HG03196 (cell line): ENCODE results near the gene CASZ1.

Source experiments
- ATAC-seq: cut with Tn5 transposase; IDR thresholded peaks from one replicate; pipeline ENCODE4 v1.9.1; 2021; ENCODE audit not compliant: unreplicated experiment

Gene CASZ1

DNA sequence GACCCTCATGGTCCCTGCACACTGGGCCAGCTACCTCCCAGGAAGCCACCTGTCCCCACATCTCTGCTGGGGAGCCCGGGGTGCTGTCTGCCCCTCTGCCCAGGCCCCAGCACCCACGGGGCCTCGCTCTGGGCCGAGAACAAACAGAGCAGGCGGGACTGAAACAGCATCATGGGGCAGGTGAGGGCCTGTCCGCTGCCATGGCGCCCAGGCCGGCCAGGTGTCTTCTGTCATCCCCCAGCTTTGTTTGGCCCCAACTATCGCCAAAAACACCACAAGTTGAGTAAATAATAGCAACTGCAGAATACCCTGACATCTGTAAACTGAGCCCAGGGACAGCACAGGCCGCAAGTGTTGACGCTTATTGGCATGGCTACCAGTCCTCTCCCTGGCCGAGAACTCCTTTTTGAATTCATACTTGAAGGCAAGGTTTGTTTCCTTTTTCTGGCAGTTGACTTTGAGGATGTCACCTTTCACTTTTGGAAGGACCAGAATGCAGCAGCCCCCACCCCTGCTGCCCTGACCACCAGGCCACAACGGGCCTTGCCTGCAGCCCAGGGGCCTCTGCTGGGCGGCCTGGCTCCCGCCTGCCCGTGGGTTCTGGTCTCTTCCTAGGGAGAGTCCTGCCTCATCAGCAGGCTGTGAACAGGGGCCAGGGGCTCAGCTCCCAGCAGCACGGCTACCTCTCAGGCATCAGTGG, 152.7 kb downstream of the CASZ1 start:
- no peak for ATAC-seq

DNA sequence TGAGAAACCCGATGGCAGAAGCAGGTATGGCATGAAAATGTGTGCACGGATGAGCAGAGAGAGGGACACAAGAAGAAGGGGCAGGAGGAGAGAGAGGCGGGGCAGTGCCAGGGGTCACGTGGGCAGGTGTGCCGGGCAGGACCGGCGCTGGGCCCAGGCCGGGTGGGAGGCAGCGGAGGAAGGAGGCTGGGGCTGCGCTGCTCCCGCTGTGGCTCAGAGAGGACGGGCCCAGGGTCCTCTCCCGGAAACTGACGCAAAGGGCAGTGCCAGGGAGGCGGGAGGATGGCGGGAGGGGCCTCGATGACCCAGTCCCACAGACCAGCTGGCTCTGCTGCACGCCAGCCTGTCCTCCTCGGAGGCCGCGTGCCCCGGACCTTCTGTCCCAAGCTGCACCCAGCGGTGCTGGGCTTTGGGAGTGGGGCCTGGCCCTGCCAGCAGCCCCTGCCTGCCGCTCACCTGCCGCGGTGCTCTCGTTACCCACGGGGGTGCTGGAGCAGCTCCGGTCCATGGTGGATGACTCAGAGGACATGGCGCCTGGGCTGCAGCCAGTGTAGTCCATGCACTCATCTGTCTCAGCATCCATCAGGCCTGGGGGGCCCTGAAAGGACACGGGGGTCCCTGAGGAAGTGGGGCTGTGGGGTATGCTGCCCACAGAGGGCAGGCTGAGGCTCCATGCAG, 153.9 kb downstream of the CASZ1 start:
- ATAC-seq: no peak

DNA sequence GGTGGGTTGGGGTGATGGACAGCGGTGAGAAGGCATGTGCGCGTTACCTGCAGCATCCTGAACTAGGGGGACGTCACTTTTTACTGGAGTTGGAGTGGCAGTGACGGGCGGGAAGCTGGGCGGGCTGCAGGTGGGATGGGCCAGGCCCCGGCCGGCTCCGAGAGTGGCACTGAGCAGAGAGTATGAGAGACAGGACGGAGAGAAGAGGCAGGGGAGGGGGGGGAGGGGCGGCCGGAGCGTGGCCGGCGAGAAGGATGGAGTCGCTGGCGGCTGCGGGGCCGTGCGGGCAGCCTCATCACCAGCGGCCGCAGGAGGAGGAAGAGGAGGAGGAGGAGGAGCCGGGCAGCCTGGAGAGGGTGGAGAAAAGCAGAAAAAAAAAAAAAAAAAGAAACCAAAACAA, 154.5 kb downstream of the CASZ1 start:
- ATAC-seq: no peak

DNA sequence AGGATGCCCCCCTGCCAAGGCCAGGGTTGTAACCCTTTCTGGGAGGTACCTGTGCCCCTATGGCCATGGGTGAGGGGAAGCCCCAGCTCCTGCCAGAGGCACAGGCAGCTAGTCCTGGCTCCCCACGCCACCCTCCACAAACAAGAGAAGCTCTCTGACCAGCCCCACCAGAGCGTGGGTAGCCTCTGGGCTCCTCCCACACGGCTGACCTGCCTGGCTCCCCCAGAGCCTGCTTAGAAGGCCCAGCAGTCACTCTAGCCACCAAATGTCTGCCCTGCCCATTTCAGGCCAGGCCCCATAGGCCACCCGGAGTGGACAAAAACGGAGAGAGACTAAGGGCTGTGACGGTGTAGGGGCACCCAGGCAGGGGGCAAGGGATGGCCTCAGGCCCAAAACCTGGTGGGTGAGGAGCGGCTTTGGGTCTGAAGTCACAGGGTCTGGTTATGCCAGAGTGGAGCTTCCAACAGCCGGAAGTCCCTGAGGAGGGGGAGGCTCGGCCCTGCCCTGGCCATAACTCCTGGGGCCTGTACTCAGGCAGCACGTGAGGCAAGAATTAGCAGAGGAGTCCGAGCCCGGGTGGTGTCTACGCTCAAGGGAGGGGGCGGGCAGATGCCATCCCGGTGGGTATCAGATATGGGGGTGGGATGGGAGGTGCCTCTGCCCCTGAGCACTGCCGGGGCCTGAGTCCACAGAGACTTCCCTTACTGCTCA, 155.4 kb downstream of the CASZ1 start:
- no peak for ATAC-seq

DNA sequence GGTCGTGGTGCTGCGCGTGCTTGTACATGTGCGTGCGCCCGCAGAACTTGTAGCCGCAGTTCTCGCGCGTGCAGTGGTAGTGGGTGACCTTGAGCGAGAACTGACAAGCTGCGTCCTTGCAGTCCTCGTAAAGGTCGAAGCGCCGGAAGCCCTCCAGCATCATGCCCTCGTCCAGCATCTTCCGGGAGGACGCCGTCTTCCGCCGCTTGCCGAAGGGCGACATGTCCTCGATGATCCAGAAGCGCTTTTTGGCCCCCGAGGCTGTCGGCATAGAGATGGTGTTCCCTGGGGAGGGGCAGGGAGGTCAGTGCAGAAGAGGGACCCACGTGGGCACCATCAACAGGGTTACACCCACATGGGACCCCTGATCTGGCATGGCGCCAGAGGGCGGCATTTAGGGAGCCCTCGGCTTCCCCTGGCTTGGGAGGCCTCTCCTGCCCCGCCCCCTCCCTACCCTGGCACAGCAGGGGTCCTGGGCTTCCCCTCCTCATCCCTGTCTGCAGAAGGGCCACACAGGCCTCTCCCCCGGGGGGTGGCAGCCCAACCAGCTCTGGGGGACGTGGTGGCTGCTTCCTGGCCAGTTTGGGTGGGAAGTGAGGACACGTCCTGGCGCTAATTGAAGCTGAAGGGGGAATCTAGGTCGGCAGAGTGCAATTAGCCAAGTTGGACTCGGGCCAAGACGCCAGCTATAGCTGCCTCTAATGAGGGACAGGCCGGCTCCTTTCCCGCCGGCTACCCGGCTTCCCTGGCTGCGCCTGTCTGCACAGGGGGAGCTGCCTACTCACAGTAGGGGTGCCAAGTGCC, 156.5 kb downstream of the CASZ1 start:
- no peak for ATAC-seq

DNA sequence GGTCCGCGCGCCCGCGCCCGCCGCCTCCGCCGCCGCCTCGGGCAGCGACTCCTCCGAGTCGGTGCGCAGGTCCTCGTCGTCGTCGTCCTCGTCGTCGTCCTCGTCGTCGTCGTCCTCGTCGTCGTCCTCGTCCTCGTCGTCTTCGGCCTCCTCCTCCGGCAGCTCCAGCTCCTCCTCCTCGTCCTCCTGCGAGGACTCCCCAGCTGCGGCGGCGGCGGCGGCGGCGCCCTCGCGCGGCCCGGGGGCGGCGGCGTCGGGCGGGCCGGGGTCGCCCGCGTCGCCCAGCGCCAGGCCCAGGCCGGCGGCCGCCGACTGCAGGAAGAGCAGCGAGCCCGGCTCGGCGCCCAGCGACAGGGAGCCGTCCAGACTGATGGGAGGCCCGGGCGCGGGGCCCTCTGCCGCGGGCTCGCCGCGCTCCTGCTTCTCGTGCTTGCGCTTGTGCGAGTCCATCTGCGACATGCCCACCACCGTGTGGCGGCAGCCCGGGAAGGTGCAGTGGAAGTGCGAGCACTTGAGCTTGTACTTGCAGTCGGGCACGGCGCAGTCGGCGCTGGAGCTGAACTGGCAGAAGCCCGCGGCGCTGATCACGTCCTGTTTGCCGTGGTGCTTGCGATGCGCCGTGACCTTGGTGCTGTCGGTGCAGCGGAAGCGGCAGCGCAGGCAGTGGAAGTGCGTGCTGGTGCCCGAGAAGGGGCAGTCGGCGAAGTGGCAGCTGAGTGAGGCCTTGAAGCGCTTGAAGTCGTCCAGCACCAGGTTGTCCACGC, 157.3 kb downstream of the CASZ1 start:
- no peak for ATAC-seq

DNA sequence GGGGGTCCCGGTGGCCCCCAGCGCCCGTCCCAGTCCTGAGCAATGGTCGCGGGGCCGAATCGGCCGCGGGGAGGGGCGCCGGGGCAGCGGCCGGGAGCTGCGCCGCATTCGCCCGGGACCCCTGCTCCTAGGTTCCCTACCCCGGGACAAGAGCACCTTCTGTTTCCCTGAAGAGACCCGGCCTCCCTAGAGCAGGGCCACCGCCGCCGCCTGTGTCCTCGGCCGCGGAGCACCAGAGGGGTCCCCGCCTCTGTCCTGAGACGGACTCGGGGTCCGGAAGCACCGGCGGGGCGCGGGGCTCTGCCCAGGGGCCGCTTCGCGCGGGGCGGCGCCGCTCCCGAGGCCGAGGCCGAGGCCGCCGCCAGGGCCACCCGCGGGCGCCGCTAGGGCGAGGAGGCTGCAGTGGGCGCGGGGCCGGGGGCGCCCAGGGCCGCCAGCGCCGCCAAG, 157.9 kb downstream of the CASZ1 start:
- no peak for ATAC-seq

DNA sequence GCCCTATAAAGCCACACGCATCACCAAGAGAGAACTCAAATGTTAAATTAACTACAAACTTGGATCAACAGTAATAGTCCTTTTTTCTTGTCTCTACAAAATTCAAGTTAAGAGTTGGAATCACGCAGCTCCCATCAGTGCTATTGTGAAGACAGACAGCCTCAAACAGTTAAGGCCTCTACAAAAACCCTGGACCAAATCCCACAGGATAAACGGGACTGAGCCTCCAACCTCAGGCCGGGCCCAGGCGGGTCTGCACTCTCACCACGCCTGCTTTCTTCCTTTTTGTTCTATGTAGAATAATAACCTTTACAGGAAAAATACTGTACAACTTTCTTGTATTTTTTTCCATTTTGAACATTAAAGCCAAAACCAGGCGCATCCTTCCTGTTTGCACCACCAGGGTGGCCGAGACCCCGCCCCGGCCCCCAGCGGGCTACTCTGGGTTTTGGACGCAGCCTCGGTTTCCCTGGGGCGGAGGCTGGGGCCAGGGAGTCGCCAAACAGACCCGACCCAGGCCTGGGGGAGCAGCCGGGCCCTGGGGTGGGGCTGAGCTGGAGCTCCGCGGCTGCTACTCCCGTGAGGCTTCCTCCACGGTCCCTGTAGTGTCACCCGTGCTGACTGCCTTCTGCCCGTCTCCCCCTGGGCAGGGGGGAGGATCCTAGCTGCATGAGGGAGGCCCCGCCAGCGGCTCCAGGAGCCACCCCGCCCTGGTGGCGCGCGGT, 158.4 kb downstream of the CASZ1 start:
- no peak for ATAC-seq

DNA sequence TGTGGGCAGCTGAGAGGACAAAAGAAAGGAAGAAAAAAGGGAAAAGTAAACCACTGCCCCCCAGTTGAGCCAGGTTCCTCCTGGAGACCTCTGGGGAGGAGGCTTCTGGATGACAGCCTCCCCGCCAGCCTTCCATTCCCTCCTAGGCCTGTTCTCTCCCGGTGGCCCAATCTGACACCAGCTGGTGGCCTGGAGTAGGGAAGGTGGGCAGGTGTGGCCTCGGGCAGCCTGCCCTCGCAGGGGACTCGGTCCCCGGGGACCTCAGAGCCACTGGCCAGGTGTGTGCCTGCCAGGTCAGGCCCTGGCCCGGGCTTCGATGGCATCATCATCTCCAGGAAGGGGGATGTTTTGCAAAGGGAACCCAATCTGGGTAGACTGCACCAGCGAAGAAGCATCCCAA, 159.0 kb downstream of the CASZ1 start:
- ATAC-seq: no peak

DNA sequence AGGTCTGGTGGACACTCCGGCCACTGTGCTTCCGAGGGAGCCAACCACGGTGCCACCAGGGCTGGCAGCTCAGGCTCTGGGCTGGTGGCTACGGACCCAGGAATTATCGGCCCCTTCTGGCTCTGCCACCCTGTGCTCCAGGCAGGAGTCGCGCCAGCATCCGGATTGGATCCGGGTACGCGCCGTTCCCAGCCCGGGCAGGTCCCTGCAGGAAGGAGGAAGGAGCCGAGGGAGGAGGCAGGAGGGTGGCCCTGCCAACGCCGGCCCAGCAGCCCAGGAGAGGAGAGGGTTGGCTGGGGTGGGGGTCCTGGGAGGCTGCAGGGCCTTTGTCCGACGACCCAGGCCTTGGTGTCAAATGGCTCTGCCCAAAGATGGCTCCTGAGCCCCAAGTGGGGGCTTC, 160.5 kb downstream of the CASZ1 start:
- no peak for ATAC-seq

DNA sequence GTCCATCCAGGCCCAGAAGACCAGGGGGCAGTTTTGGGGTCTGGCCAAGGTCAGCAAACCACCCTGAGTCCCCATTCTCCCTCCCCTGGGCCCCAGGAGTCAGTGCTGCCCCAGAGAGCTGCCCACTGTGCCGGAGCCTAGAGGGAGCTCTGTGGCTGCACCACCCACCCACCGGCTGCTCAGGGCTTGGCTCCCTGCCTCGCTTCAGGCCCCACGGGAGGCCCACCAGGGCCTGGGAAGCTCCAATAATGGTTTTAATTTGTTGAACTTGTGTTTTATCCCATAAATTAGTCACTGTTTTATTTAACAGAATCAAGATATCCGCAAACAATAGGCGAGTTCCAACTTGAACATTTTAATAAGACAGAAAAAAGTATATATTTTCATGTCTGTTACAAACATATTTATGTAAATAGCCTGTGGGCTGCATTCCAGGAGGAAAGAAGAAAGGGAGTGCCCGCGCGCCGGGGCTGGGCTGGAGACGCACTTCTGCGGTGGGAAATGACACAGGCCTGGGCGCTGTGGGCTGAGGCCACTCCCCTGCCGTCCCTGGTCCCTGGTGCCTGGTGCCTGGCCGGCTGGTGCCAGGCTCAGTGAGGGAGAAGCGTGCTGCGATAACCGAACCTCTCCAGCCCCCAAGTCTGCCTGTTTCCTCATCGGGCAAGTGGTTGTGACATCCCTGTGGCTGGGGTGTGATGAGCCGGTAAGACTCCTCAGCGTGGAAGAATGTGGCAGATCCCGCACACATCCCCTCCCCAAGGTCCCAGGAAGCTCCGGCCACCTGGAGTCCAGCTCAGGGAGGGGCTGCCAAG, 161.2 kb downstream of the CASZ1 start:
- ATAC-seq: no peak

DNA sequence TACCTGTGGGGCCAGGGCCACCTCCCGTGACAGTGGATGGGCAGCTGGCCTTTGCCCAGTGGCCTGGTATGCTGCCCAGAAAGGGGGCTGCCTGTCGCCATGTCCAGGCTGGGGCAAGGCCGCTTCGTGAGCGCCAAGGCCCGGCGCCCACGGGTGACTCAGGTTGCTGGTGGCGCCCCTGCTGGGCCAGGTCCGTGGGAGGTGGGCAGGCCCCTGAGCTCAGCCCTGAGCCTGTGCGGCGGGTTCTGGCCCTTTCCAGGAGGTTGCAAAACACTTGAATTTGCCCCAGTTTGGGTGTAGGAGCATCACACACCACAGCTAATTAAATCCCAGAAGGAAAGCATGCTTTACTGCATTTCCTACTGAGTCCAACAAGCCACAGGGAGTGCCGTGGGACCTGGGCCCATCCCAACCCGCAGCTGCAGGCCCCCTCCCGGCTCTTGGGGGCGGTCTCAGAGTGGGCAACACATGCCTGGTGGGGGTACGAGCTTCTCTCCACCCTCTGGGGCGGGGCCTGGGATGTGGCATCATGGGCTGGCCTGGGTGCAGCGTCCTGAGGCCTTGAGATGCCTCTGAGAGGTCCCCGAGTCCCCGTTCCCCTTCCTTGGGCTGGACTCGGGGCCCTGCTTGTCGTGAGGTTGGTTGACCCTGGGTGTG, 161.9 kb downstream of the CASZ1 start:
- no peak for ATAC-seq

DNA sequence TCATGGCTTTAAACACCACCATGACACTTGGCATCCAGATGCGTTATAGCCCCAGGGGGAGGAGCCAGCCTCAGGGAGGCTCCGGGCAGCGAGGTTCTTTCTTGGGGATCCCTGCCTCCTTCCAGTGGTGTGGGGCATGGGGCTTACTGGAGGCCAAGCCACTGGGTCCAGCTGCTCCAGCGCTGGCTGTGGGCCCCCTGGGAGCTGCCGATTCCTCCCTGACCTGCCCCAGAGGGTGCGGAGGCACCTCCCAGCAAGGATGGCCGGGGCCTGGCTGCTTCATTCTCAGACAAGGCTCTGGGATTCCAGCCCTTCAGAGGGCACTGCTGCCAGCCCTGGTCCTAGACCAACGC, 162.4 kb downstream of the CASZ1 start:
- no peak for ATAC-seq

DNA sequence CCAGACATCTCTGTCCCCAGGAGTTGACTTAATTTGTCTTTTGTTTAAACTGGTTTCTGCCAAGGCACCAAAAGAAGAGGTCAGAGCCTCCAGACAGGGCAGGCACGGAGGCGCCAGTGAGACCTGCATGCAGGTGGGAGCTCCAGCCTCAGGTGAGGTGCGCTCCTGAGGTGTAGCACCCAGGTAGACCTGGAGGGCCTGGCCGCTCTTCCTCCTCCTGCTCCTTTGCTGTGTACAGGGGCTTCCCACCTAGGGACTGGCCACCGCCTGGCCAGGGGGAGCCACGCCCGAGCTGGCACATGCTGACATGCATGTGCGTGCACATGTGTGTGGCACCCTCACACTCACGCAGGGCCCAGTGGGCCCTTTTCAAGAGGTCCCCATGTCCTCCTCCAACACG, 163.0 kb downstream of the CASZ1 start:
- ATAC-seq: no peak

DNA sequence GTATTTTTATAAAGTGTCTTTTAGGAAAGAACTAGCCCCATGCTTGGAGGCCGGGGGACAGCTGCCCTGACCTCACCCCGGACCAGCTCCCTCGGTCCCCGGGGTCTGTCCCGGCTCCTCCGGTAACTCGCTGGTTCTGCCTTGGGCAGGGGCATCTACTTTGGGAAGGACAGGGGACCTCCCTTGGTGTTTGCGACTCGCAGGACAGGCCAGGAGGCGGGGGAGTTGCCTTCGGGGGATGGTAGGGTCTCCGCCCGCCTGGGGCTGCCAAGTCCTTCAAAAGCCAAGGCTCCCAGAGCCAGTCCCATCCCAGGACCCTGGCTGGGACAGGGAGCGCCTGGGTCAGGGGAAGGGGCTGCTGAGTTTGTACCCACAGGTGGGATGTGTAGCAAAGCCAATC, 163.8 kb downstream of the CASZ1 start:
- no peak for ATAC-seq

DNA sequence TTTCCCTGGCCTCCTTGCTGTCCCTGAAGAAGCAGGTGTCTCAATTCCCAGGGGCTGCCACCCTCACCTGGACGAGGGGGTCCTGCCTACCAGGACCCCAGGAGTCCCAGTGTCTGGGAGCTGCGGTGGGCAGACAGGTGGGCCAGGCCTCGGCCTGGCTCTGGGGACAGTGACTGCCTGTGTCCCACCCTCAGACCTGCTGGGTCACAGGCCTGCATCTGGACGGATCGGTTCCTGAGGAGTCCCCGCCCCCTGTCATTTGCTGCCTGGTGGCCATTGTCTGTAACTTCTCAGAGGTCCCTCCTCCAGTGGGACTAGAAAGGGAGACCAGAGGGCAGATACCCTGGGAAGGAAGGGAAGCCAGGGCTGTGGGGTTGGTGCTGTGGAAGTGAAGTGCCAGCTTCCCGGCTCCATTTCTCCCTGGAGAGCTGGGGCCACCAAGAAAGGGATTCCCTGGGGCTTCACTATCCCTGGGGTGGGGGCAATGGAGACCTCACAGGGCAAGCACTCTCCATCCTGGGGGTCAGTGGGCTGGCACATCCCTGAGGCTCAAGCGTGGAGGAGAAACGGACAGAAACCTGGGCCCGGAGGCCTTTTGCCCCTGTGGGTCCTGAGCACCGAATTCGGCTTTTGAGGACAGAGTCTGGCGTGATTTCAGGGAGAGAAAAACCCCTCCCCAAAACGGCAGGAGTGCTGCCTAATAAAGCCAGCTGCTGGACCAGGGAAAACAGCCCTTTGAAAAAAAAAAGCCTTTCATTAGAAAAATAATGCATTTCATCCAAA, 164.4 kb downstream of the CASZ1 start:
- ATAC-seq: no peak

DNA sequence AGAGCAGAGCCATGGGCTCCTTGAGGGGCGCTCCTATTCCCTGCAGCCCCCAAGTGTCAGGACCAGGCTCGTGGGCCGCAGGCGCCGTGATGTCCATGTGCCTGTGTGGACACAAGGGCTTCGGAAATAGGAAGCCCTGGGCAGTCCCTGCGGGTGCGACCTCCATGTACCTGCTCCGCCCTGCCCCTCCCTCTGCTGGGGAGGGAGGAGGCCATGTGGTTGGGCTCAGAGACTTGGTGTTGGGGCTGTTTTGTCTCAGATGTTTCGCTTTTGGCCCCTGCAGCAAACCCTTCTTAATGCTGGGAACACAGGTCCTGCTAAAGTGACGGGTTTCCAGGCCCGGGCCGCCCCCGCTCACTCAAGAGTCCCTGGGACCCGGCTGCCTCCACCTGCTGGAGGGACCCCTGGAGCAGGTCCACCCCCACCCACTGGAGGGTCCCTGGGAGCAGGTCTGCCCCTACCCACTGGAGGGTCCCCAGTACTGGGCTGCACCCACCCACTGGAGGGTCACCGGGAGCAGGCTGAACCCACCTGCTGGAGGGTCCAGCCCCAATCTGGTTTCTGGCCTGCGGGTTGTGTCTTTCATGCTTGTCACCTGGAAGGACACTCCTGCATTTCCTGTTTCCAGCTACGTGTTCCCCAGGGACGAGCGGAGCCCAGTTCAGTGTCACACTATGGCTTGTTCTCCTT, 165.2 kb downstream of the CASZ1 start:
- no peak for ATAC-seq
